PC-3 (cell line): ENCODE results near the gene SCUBE1. TPM values are rescaled to one million over a fixed set of nuclear protein-coding genes. Genes with fewer than 3 reads are reported as not detected.

Experiments
- ATAC-seq: fragments of 200-7000 bp; cut with Tn5 transposase; 2 replicates; pipeline ENCODE4 v1.9.1; 2020; ENCODE audit warnings: mild to moderate bottlenecking, moderate library complexity
- BruUV-seq: library from RNA; stranded (reverse); fragments of 400-500 nt; replicated peaks from 2 replicates; lab custom pipeline; 2021; lab: Mats Ljungman, UMichigan
- CTCF ChIA-PET: fragments of 300-600 bp; sonication (Branson Sonifier 250); formaldehyde crosslinking; loops from one replicate; lab custom pipeline; 2022; ENCODE audit warnings: antibody characterized with exemption; lab: Charles Lee
- POLR2A ChIA-PET: fragments of 300-600 bp; sonication (Branson Sonifier 250); formaldehyde crosslinking; loops from one replicate; lab custom pipeline; 2022; ENCODE audit warnings: antibody characterized with exemption; ENCODE audit not compliant: unreplicated experiment; lab: Charles Lee
- DNase-seq: peaks from one replicate; pipeline ENCODE4 v3.0.0-alpha.2; 2015
- H2AFZ ChIP-seq: fragments of 300-600 bp; sonication (generic); 2 replicates; pipeline ENCODE4 v1.6.0; 2016; ENCODE audit warnings: antibody characterized with exemption, low read length
- H3F3A ChIP-seq: fragments of 300-600 bp; sonication (generic); one replicate; pipeline ENCODE4 v1.6.0; 2017; ENCODE audit warnings: antibody characterized with exemption, low read length, control low read depth, mild to moderate bottlenecking; ENCODE audit not compliant: unreplicated experiment
- H3K27ac ChIP-seq: fragments of 300-600 bp; sonication (generic); 2 replicates; pipeline ENCODE4 v1.5.1; 2016; ENCODE audit warnings: mild to moderate bottlenecking, low read length
- H3K27me3 ChIP-seq: fragments of 300-600 bp; sonication (generic); 2 replicates; pipeline ENCODE4 v1.6.1; 2016; ENCODE audit warnings: low read length, mixed read lengths
- H3K36me3 ChIP-seq: fragments of 300-600 bp; sonication (generic); 2 replicates; pipeline ENCODE4 v1.6.1; 2016; ENCODE audit warnings: low read depth, mixed run types, low read length, mixed read lengths
- H3K4me1 ChIP-seq: fragments of 300-600 bp; sonication (generic); 2 replicates; pipeline ENCODE4 v1.5.1; 2016; ENCODE audit warnings: low read length; ENCODE audit not compliant: insufficient read depth
- H3K4me2 ChIP-seq: fragments of 300-600 bp; sonication (generic); 2 replicates; pipeline ENCODE4 v1.6.0; 2016; ENCODE audit warnings: low read length
- H3K4me3 ChIP-seq: fragments of 300-600 bp; sonication (generic); 2 replicates; pipeline ENCODE4 v1.5.1; 2016; ENCODE audit warnings: mild to moderate bottlenecking, low read length, mixed read lengths
- H3K79me2 ChIP-seq: fragments of 300-600 bp; sonication (generic); 2 replicates; pipeline ENCODE4 v1.6.1; 2017; ENCODE audit warnings: low read length, mixed read lengths
- H3K9ac ChIP-seq: fragments of 300-600 bp; sonication (generic); 2 replicates; pipeline ENCODE4 v1.6.0; 2016; ENCODE audit warnings: mild to moderate bottlenecking, low read length
- H3K9me2 ChIP-seq: fragments of 300-600 bp; sonication (generic); replicated peaks from 2 replicates; pipeline ENCODE4 v1.6.1; 2016; ENCODE audit warnings: mixed run types, low read length, mixed read lengths
- H3K9me3 ChIP-seq: fragments of 300-600 bp; sonication (generic); 2 replicates; pipeline ENCODE4 v1.6.1; 2016; ENCODE audit warnings: low read length, mixed read lengths
- H4K20me1 ChIP-seq: fragments of 300-600 bp; sonication (generic); 2 replicates; pipeline ENCODE4 v1.6.1; 2016; ENCODE audit warnings: low read length, mixed read lengths
- EZH2 ChIP-seq: fragments of 300-600 bp; sonication (generic); IDR thresholded peaks from one replicate; pipeline ENCODE4 v1.6.1; 2017; ENCODE audit warnings: antibody characterized with exemption, mild to moderate bottlenecking, low read length; ENCODE audit not compliant: unreplicated experiment
- EZH2phosphoT487 ChIP-seq: fragments of 300-600 bp; sonication (generic); IDR thresholded peaks from 2 replicates; pipeline ENCODE4 v1.6.1; 2018; ENCODE audit warnings: mild to moderate bottlenecking, antibody characterized with exemption, low read length, borderline replicate concordance
- intact Hi-C: fragments of 100-400 bp; cut with micrococcal nuclease; formaldehyde crosslinking; loops from 2 replicates; pipeline ENCODE4 v1.9.0; 2023
- total RNA-seq: library from RNA; depleted of rRNA; stranded (reverse); fragments of >200 nt; gene quantifications from 2 replicates; pipeline ENCODE4 v1.2.3, GENCODE V29; 2014
- TF ChIP-seq, protein P1 (sequence below): fragments of 300-600 bp; sonication (generic); conservative IDR thresholded peaks from 2 replicates; pipeline ENCODE4 v1.5.1; 2017; ENCODE audit warnings: antibody characterized with exemption, low read depth, mild to moderate bottlenecking, low read length

Gene SCUBE1
- total RNA-seq, 1 experiment from 2014 or later, result not detected

DNA sequence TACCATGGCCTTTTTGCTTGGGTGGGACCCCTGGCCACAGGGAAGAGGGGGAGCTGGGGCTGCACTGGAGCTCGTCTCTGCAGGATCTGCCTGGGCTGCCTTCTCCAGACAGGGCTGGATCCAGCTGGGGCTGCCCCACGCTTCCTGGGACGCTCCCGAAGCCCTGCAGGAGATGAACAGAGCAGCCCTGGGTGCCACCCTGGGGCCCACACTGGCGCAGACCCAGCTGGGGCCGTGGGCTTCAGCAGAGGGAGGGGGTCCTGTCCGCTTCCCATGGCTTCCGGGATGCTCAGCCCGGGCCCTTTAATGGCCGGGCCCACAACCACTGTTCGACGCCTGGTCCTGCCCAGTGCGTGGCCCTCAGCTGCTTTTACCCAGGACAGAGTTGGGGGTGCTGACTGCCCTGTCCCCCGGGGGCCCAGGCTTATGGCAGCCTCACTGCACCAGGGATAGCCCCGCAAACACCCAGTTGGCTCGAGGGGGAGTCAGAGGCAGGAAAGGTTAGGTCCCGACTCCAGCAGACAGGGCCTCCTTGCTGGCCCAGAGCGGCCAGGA lies 179.9 kb downstream of the SCUBE1 start:
- DNase-seq (no peak), ATAC-seq (no peak)
- no peaks in the 10 kb centered on the region; the same call in 1 of the 2 replicates for H3K36me3 ChIP-seq
- no peaks in the 10 kb centered on the region for H3F3A ChIP-seq
- no peak overlapping the region for H3K9ac ChIP-seq
- H4K20me1 ChIP-seq, result peaks cover 2% of the 10 kb centered on the region; the same call in 1 of the 2 replicates
- CTCF ChIA-PET, result no interaction called here
- intact Hi-C loops, result no loop called here
- TF ChIP-seq EZH2, result no peak
- TF ChIP-seq, protein P1, sequence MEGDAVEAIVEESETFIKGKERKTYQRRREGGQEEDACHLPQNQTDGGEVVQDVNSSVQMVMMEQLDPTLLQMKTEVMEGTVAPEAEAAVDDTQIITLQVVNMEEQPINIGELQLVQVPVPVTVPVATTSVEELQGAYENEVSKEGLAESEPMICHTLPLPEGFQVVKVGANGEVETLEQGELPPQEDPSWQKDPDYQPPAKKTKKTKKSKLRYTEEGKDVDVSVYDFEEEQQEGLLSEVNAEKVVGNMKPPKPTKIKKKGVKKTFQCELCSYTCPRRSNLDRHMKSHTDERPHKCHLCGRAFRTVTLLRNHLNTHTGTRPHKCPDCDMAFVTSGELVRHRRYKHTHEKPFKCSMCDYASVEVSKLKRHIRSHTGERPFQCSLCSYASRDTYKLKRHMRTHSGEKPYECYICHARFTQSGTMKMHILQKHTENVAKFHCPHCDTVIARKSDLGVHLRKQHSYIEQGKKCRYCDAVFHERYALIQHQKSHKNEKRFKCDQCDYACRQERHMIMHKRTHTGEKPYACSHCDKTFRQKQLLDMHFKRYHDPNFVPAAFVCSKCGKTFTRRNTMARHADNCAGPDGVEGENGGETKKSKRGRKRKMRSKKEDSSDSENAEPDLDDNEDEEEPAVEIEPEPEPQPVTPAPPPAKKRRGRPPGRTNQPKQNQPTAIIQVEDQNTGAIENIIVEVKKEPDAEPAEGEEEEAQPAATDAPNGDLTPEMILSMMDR, result no peak
- TF ChIP-seq EZH2phosphoT487, result no peak
- no peak overlapping the region for H3K4me3 ChIP-seq
- H3K27ac ChIP-seq, result no peak overlapping the region
- POLR2A ChIA-PET, result no interaction called here
- no peaks in the 10 kb centered on the region for H3K27me3 ChIP-seq
- H3K79me2 ChIP-seq, result peaks cover 4% of the 10 kb centered on the region; the same call in 1 of the 2 replicates
- H3K9me3 ChIP-seq, result no peaks in the 10 kb centered on the region
- no peak overlapping the region for H2AFZ ChIP-seq
- H3K4me1 ChIP-seq, result no peaks in the 10 kb centered on the region
- H3K4me2 ChIP-seq, result no peak overlapping the region
- no TSS peak for BruUV-seq
- H3K9me2 ChIP-seq, result no peaks in the 10 kb centered on the region

- intact Hi-C loops, result no loop called here
- CTCF ChIA-PET, result no interaction called here
Measured at GRCh38 chr22:43162412-43163150, 180.6 kb downstream of the SCUBE1 start.

More at GRCh38 chr22:43162412-43163150, 180.6 kb downstream of the SCUBE1 start:
- no peaks in the 10 kb centered on the region for H3K9me2 ChIP-seq
- H3K36me3 ChIP-seq, result no peaks in the 10 kb centered on the region; the same call in 1 of the 2 replicates
- no peaks in the 10 kb centered on the region for H3K27me3 ChIP-seq
- H3K9me3 ChIP-seq, result no peaks in the 10 kb centered on the region
- H3K4me3 ChIP-seq, result no peak overlapping the region
- no peak for TF ChIP-seq EZH2phosphoT487
- TF ChIP-seq, protein P1, result no peak
- no peak for TF ChIP-seq EZH2
- H3K4me1 ChIP-seq, result no peaks in the 10 kb centered on the region
- H4K20me1 ChIP-seq, result peaks cover 7% of the 10 kb centered on the region; the same call in 1 of the 2 replicates
- no peak overlapping the region for H3K9ac ChIP-seq
- no peak overlapping the region for H2AFZ ChIP-seq
- no peak for ATAC-seq
- DNase-seq, result no peak
- no TSS peak for BruUV-seq
- POLR2A ChIA-PET, result no interaction called here
- H3K79me2 ChIP-seq, result peaks cover 12% of the 10 kb centered on the region; the same call in 1 of the 2 replicates
- no peaks in the 10 kb centered on the region for H3F3A ChIP-seq
- no peak overlapping the region for H3K4me2 ChIP-seq
- no peak overlapping the region for H3K27ac ChIP-seq
